ENCODE data around the gene GDPD5. TPM values are rescaled to one million over a fixed set of nuclear protein-coding genes. Genes with fewer than 3 reads are reported as not detected.
A peak's percentile ranks its signal among the peaks of the same experiment; 100 is the strongest.

GDPD5 gene
- total RNA-seq, 3 donors from 2014 or later (not counting 1 experiment from before 2014, with no cell fraction given): 49.7 to 95.2 (median 60.2) TPM

DNA sequence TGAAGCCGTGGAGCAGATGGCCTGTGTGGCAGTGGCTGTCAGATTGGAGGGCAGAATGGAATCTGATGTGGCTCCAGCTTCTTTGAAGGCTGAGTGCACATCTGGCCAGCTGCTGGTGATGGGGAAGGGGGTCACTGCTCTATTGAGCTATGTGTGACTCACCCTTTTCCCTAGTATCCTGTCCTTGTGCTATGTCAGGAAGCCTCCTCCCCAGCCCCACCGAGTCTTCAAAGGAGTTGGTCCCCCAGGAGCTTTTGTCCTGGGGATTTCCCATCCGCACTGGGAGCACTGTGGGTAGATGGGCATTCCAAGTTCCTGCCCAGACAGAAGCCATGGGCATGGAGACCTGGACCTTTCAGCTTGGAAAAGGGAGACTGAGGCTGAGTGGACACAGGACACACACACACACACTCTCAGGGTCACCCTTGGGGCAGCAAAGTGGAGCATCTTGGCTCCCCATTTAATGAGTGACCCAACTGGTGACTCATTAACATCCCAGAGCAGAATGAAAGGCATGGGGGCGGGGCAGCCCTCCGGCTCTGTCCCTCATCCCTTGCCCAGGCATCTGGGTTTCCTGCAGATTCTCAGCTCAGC, 39.6 kb upstream of the GDPD5 start:
- peaks cover 26 to 45% of the 10 kb centered on the region in 2 donors for H3K4me1 Mint-ChIP-seq
- H3K27ac Mint-ChIP-seq: peak overlapping the region; percentile 26 to 64
- DNase-seq (no peak), ATAC-seq (no peak)
- intact Hi-C loops (cut with micrococcal nuclease): no loop called here
- no peaks in the 10 kb centered on the region for H3K9me3 Mint-ChIP-seq
- no peak overlapping the region for H3K4me3 ChIP-seq (ENCODE audit: low read length)
- no peak overlapping the region for H3K4me3 Mint-ChIP-seq
- no peaks in the 10 kb centered on the region for H3K9me3 ChIP-seq (ENCODE audit: control insufficient read depth, insufficient read depth, low read length)
- TF ChIP-seq, protein P1, sequence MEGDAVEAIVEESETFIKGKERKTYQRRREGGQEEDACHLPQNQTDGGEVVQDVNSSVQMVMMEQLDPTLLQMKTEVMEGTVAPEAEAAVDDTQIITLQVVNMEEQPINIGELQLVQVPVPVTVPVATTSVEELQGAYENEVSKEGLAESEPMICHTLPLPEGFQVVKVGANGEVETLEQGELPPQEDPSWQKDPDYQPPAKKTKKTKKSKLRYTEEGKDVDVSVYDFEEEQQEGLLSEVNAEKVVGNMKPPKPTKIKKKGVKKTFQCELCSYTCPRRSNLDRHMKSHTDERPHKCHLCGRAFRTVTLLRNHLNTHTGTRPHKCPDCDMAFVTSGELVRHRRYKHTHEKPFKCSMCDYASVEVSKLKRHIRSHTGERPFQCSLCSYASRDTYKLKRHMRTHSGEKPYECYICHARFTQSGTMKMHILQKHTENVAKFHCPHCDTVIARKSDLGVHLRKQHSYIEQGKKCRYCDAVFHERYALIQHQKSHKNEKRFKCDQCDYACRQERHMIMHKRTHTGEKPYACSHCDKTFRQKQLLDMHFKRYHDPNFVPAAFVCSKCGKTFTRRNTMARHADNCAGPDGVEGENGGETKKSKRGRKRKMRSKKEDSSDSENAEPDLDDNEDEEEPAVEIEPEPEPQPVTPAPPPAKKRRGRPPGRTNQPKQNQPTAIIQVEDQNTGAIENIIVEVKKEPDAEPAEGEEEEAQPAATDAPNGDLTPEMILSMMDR (IDR thresholded peaks at IDR 0.05): no peak
- H3K36me3 ChIP-seq (ENCODE audit: control insufficient read depth, insufficient read depth, low read length): peaks cover 17% of the 10 kb centered on the region
- no peaks in the 10 kb centered on the region for H3K27me3 Mint-ChIP-seq (ENCODE audit: low read depth in 2 of 2)
- H3K27ac ChIP-seq (ENCODE audit: low read length): no peak overlapping the region
- peaks cover 43% of the 10 kb centered on the region for H3K4me1 ChIP-seq (ENCODE audit: control insufficient read depth, insufficient read depth, low read length)
- H3K36me3 Mint-ChIP-seq: no peaks in the 10 kb centered on the region
- H3K27me3 ChIP-seq (ENCODE audit: control insufficient read depth, insufficient read depth, low read length): no peaks in the 10 kb centered on the region
- 92% methylated on average over 5 of the region's 5 CpGs for WGBS (ENCODE audit: insufficient coverage)

DNA sequence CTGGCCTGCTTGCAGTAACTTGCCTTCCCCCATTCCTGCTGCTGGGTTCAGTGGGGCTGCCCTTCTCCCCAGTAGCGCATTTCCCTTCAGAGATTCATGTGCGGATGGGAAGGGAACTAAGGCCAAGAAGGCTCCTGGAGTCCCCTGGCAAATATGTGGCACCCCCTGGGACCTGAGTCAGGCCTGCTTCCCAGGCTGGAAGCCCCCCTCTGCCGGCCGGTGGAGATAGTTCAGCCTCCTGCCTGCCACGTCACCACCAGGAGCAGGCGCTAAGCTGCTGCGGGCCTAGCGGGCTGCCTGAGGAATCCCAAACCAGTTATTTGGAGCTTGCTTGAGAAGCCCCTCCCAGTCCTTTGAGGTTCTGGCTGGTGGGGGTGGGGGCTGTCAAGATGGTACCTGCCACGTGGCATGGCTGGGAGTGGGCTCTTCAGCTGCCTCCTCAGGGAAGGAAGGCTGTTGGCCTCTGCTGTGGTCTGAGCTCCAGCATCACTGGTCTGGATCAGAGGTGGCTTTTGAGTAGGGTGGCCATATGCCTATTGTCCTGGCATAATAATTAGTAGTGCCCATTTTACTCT, 38.3 kb upstream of the GDPD5 start:
- Mint-ChIP-seq H3K4me3 (peak overlapping the region; percentile 97), H3K4me1 (peaks cover 26 to 45% of the 10 kb centered on the region in 2 donors), H3K27ac (peak overlapping the region; percentile 73 to 96), H3K27me3 (ENCODE audit: low read depth in 2 of 2) (no peaks in the 10 kb centered on the region), H3K36me3 (no peaks in the 10 kb centered on the region), H3K9me3 (no peaks in the 10 kb centered on the region)
- WGBS (ENCODE audit: insufficient coverage): 92% methylated on average over 9 of the region's 9 CpGs
- Histone ChIP-seq H3K36me3 (ENCODE audit: control insufficient read depth, insufficient read depth, low read length) (peaks cover 8% of the 10 kb centered on the region), H3K4me1 (ENCODE audit: control insufficient read depth, insufficient read depth, low read length) (peaks cover 43% of the 10 kb centered on the region), H3K27me3 (ENCODE audit: control insufficient read depth, insufficient read depth, low read length) (no peaks in the 10 kb centered on the region), H3K9me3 (ENCODE audit: control insufficient read depth, insufficient read depth, low read length) (no peaks in the 10 kb centered on the region), H3K27ac (ENCODE audit: low read length) (no peak overlapping the region), H3K4me3 (ENCODE audit: low read length) (no peak overlapping the region)
- ATAC-seq: no peak
- TF ChIP-seq, protein P1 (IDR thresholded peaks at IDR 0.05): no peak
- intact Hi-C loops (cut with micrococcal nuclease): no loop called here
- DNase-seq: no peak

DNA sequence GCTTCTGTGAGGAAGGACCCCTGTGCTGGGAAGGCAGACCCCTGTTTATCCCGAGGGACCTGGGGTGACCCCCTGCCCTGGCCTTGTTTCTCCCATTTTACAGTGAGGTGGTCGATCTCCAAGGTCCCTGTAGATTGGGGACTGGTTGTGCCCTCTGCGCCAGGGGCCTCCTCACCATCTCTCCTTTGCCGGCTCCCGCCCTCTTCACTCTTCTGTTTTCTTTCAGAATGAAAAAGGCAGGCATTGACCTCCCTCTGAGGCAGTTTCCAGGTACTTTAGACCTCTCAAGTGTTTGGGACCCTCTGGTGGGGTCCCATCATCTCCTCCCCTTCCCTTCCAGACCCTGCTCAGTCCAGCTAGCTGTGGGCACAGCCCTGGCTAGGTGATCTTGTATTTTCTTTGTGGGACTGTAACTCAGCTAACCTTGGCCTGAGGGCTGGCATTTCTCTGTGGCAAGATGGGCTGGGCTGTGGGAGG, 37.8 kb upstream of the GDPD5 start:
- Histone ChIP-seq H3K4me3 (ENCODE audit: low read length) (no peak overlapping the region), H3K9me3 (ENCODE audit: control insufficient read depth, insufficient read depth, low read length) (no peaks in the 10 kb centered on the region), H3K27me3 (ENCODE audit: control insufficient read depth, insufficient read depth, low read length) (no peaks in the 10 kb centered on the region), H3K4me1 (ENCODE audit: control insufficient read depth, insufficient read depth, low read length) (peaks cover 43% of the 10 kb centered on the region), H3K36me3 (ENCODE audit: control insufficient read depth, insufficient read depth, low read length) (peaks cover 3% of the 10 kb centered on the region), H3K27ac (ENCODE audit: low read length) (peak overlapping the region; percentile 83)
- H3K4me3 Mint-ChIP-seq: peak overlapping the region; percentile 97
- H3K9me3 Mint-ChIP-seq: no peaks in the 10 kb centered on the region
- DNase-seq: no peak
- H3K36me3 Mint-ChIP-seq: no peaks in the 10 kb centered on the region
- TF ChIP-seq, protein P1 (IDR thresholded peaks at IDR 0.05): no peak
- no peak for ATAC-seq
- H3K27ac Mint-ChIP-seq: peak overlapping the region; percentile 73 to 96
- peaks cover 26 to 45% of the 10 kb centered on the region in 2 donors for H3K4me1 Mint-ChIP-seq
- WGBS (ENCODE audit: insufficient coverage): 81% methylated on average over 5 of the region's 5 CpGs
- intact Hi-C loops (cut with micrococcal nuclease): no loop called here
- H3K27me3 Mint-ChIP-seq (ENCODE audit: low read depth in 2 of 2): no peaks in the 10 kb centered on the region

All from natural killer cell (primary cell).